ENCODE measurements around the gene SRMS. TPM values are rescaled to one million over a fixed set of nuclear protein-coding genes. Genes with fewer than 3 reads are reported as not detected.
A peak's percentile ranks its signal among the peaks of the same experiment; 100 is the strongest.

Gene SRMS
- total RNA-seq, 1 experiment from 2014 or later = 0.79 TPM

- H3K27me3 ChIP-seq (ENCODE audit: insufficient read depth, low read length) = no peaks in the 10 kb centered on the region
- peak within 1 kb of the TSS in 2 of 3 experiments; percentile 52 to 91; a peak in 3 of 7 replicates for H3K27ac Mint-ChIP-seq
- H3K9ac ChIP-seq (ENCODE audit: extremely low read depth, insufficient read length, low read length) = peak within 1 kb of the TSS; percentile 84
These were observed 27.0 kb downstream of the SRMS start, which contains the start of gene PPDPF for GRCh38 chr20:63520504-63520933. PPDPF (plus strand) TSS chr20:63520765; CDS start chr20:63521309, 544 bp downstream.

More at GRCh38 chr20:63520504-63520933, 27.0 kb downstream of the SRMS start, which contains the start of gene PPDPF:
- peak; percentile 78 for DNase-seq
- Mint-ChIP-seq H3K36me3 (ENCODE audit: insufficient read depth in 1 of 3, low read depth in 3 of 3) (peaks cover 20 to 45% (median 22%) of the 10 kb centered on the region in 3 experiments; a peak in 6 of 7 replicates), H3K4me1 (peaks cover 2 to 25% of the 10 kb centered on the region in 2 experiments; a peak in 3 of 4 replicates), H3K4me3 (peak within 1 kb of the TSS; percentile 84 to 91), H3K27me3 (ENCODE audit: low read depth) (peaks cover 10% of the 10 kb centered on the region), H3K9me3 (peaks cover 7 to 16% of the 10 kb centered on the region in 2 experiments; a peak in 4 of 5 replicates)
- Histone ChIP-seq H4K8ac (replicated peaks; ENCODE audit: insufficient read length, low read depth, low read length) (no peak within 1 kb of the TSS), H3K23ac (ENCODE audit: insufficient read length, low read depth, low read length) (no peak within 1 kb of the TSS), H3K4me1 (ENCODE audit: insufficient read depth, low read length) (no peaks in the 10 kb centered on the region; the same call in 1 of the 2 replicates), H3K9me3 (ENCODE audit: control insufficient read depth, low read depth, low read length) (no peaks in the 10 kb centered on the region), H2AFZ (ENCODE audit: low read length) (no peak within 1 kb of the TSS), H3K27ac (ENCODE audit: insufficient read length, low read depth, low read length) (no peak within 1 kb of the TSS), H2BK15ac (ENCODE audit: low read depth, low read length) (no peak within 1 kb of the TSS), H3K23me2 (ENCODE audit: insufficient read length, low read depth, low read length, poor library complexity, severe bottlenecking) (peaks cover 10% of the 10 kb centered on the region), H2AK5ac (ENCODE audit: insufficient read length, low read length) (no peak within 1 kb of the TSS), H2BK20ac (ENCODE audit: low read depth, low read length, poor library complexity, severe bottlenecking) (no peak within 1 kb of the TSS), H3K18ac (ENCODE audit: insufficient read length, low read depth, low read length) (peak within 1 kb of the TSS; percentile 39), H4K5ac (ENCODE audit: insufficient read length, low read depth, low read length) (peak within 1 kb of the TSS; percentile 64), H3K79me1 (ENCODE audit: insufficient read depth, low read depth, low read length, poor library complexity, severe bottlenecking) (peaks cover 4% of the 10 kb centered on the region), H3K4me2 (ENCODE audit: insufficient read depth, insufficient read length, low read length) (peak within 1 kb of the TSS; percentile 72), H3K14ac (ENCODE audit: insufficient read depth, low read length) (peak within 1 kb of the TSS; percentile 89), H4K91ac (ENCODE audit: insufficient read length, low read depth, low read length) (peak within 1 kb of the TSS; percentile 11), H4K20me1 (ENCODE audit: control insufficient read depth, insufficient read depth, insufficient read length) (no peaks in the 10 kb centered on the region), H2BK120ac (ENCODE audit: low read depth, low read length, poor library complexity, severe bottlenecking) (no peak within 1 kb of the TSS), H2BK5ac (ENCODE audit: insufficient read length, low read length) (no peak within 1 kb of the TSS), H3T11ph (ENCODE audit: low read length) (no peak within 1 kb of the TSS), H3K79me2 (ENCODE audit: insufficient read depth, low read length) (no peaks in the 10 kb centered on the region; the same call in 1 of the 2 replicates), H2BK12ac (ENCODE audit: insufficient read length, low read depth, low read length) (no peak within 1 kb of the TSS), H3K56ac (ENCODE audit: insufficient read length, low read depth, low read length) (no peak within 1 kb of the TSS), H3K4ac (ENCODE audit: low read depth, low read length) (no peak within 1 kb of the TSS; the same call in 1 of the 2 replicates)
- WGBS (ENCODE audit: extremely low coverage, insufficient read length, low lambda C conversion rate) = no CpG with 5 or more reads among the region's 64 CpGs
- TF ChIP-seq, protein P1, sequence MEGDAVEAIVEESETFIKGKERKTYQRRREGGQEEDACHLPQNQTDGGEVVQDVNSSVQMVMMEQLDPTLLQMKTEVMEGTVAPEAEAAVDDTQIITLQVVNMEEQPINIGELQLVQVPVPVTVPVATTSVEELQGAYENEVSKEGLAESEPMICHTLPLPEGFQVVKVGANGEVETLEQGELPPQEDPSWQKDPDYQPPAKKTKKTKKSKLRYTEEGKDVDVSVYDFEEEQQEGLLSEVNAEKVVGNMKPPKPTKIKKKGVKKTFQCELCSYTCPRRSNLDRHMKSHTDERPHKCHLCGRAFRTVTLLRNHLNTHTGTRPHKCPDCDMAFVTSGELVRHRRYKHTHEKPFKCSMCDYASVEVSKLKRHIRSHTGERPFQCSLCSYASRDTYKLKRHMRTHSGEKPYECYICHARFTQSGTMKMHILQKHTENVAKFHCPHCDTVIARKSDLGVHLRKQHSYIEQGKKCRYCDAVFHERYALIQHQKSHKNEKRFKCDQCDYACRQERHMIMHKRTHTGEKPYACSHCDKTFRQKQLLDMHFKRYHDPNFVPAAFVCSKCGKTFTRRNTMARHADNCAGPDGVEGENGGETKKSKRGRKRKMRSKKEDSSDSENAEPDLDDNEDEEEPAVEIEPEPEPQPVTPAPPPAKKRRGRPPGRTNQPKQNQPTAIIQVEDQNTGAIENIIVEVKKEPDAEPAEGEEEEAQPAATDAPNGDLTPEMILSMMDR (conservative IDR thresholded peaks at IDR 0.05) = no peak

Measured in H9 (cell line).